ENCODE results near the gene SLC17A2. TPM values are rescaled to one million over a fixed set of nuclear protein-coding genes. Genes with fewer than 3 reads are reported as not detected.

The SLC17A2 gene
- total and polyA plus RNA-seq, 8 donors, result 0.05 to 0.21 (median 0.20) TPM; not detected in 5

DNA sequence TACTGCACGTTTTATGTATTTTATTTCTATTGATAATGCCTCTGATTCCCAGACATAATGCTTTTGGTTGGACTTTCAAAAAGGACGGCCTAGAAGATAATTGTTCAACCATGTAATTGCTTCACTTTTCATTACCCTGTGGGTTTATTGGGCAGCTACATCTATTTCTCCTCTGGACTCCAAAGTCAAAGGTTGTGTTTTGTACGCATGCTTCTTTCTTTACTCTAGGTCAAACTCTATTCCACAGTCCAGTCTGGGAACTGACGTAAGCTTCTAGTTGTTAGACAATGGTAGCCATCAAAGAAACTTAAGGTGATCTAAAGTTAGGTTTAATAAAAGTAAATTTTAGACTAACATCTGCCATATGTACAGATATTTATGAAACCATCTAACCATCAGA is 49.9 kb downstream of the SLC17A2 start:
- Histone ChIP-seq H3K27me3 (no peaks in the 10 kb centered on the region), H3K27ac (no peak overlapping the region), H3K4me1 (no peaks in the 10 kb centered on the region), H3K4me3 (no peak overlapping the region), H3K36me3 (no peaks in the 10 kb centered on the region), H3K9me3 (no peaks in the 10 kb centered on the region)
- intact Hi-C loops (cut with DNase I), result no loop called here
- FAIRE-seq, result no peak
- no peak for ATAC-seq
- no peak for TF ChIP-seq CTCF (IDR thresholded peaks at IDR 0.05)
- DNase-seq, result no peak
- 86 to 96% methylated on average over 4 of the region's 4 CpGs for WGBS, 2 donors

DNA sequence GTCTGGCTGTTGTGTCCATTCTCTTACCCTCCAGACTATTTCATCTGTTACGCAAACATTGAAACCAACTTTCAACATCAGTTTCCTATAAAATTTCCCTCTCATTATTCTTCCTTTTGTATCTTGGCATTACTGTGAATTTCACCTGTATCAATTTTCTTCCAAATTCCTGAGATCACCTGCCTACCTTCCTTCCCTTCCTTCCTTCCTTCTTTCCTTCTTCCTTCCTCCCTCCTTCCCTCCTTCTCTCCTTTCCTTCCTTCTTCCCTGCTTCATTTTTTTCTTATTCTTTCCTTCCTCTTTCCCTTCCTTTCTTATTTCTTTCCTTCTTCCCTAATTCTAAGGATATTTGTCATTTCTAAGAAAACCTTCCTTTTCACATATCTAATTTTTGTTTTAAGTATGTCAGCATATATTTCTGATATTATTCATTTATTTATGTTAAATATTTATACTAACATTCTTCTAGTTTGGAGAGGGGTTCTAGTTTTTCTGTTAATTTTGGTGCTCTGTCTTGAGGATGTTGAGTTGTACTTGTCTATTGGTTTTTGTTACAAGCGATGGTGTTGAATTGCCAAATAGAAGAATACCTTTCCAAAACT is 51.7 kb downstream of the SLC17A2 start:
- no peak for FAIRE-seq

GRCh38 chr6:25875926-25876602 is 54.4 kb downstream of the SLC17A2 start:
- H3K4me3 ChIP-seq, result no peak overlapping the region
- no peaks in the 10 kb centered on the region for H3K27me3 ChIP-seq
- 65 to 83% methylated on average over 3 of the region's 3 CpGs for WGBS, 2 donors
- H3K9me3 ChIP-seq, result no peaks in the 10 kb centered on the region
- intact Hi-C loops (cut with DNase I), result no loop called here
- no peak overlapping the region for H3K27ac ChIP-seq
- no peak for TF ChIP-seq CTCF (IDR thresholded peaks at IDR 0.05)
- no peaks in the 10 kb centered on the region for H3K4me1 ChIP-seq
- no peaks in the 10 kb centered on the region for H3K36me3 ChIP-seq
- DNase-seq (no peak), ATAC-seq (no peak), FAIRE-seq (no peak)

More for the DNA sequence above, 51.7 kb downstream of the SLC17A2 start:
- Histone ChIP-seq H3K4me3 (no peak overlapping the region), H3K9me3 (no peaks in the 10 kb centered on the region), H3K36me3 (no peaks in the 10 kb centered on the region), H3K27me3 (no peaks in the 10 kb centered on the region), H3K27ac (no peak overlapping the region), H3K4me1 (no peaks in the 10 kb centered on the region)
- DNase-seq, result no peak
- no peak for TF ChIP-seq CTCF (IDR thresholded peaks at IDR 0.05)
- ATAC-seq, result no peak
- 97 to 100% methylated on average over 2 of the region's 2 CpGs for WGBS, 2 donors
- intact Hi-C loops (cut with DNase I), result no loop called here

GRCh38 chr6:25875563-25875905 is 55.0 kb downstream of the SLC17A2 start:
- DNase-seq, result no peak
- no peak for ATAC-seq
- Histone ChIP-seq H3K36me3 (no peaks in the 10 kb centered on the region), H3K4me3 (no peak overlapping the region), H3K9me3 (no peaks in the 10 kb centered on the region), H3K27ac (no peak overlapping the region), H3K27me3 (no peaks in the 10 kb centered on the region), H3K4me1 (no peaks in the 10 kb centered on the region)
- 32 to 42% methylated on average over 3 of the region's 3 CpGs for WGBS, 2 donors
- no peak for TF ChIP-seq CTCF (IDR thresholded peaks at IDR 0.05)
- no peak for FAIRE-seq
- intact Hi-C loops (cut with DNase I), result no loop called here

GRCh38 chr6:25874822-25875562 is 55.5 kb downstream of the SLC17A2 start:
- H3K36me3 ChIP-seq, result no peaks in the 10 kb centered on the region
- ATAC-seq (no peak), FAIRE-seq (no peak), DNase-seq (no peak)
- no peaks in the 10 kb centered on the region for H3K27me3 ChIP-seq
- H3K4me1 ChIP-seq, result no peaks in the 10 kb centered on the region
- intact Hi-C loops (cut with DNase I), result no loop called here
- 86 to 90% methylated on average over 3 of the region's 3 CpGs for whole genome bisulfite sequencing, 2 donors
- H3K27ac ChIP-seq, result no peak overlapping the region
- no peaks in the 10 kb centered on the region for H3K9me3 ChIP-seq
- H3K4me3 ChIP-seq, result no peak overlapping the region
- no peak for TF ChIP-seq CTCF (IDR thresholded peaks at IDR 0.05)

Measured in pancreas (tissue), 10 donors.